MCF 10A (cell line): ENCODE measurements around the gene PCDHGA6. TPM values are rescaled to one million over a fixed set of nuclear protein-coding genes. Genes with fewer than 3 reads are reported as not detected.

ENCODE experiments used
- Bru-seq: library from RNA; stranded (reverse); fragments of 400-500 nt; gene quantifications from one replicate; lab custom pipeline; 2021; lab: Mats Ljungman, UMichigan
- BruChase-seq, 2 experiments: library from RNA; stranded (reverse); fragments of 400-500 nt; gene quantifications; one replicate each; lab custom pipeline; 2021; lab: Mats Ljungman, UMichigan
- BruUV-seq: library from RNA; stranded (reverse); fragments of 400-500 nt; replicated peaks from 2 replicates; lab custom pipeline; 2021; lab: Mats Ljungman, UMichigan
- CTCF ChIA-PET: fragments of 300-600 bp; sonication (Branson Sonifier 250); formaldehyde crosslinking; extraction: SDS; loops from one replicate; lab custom pipeline; 2021; ENCODE audit warnings: antibody characterized with exemption, inconsistent platforms; lab: Yijun Ruan, JAX
- POLR2A ChIA-PET: fragments of 300-600, 350-650 bp; sonication (Branson Sonifier 250); formaldehyde crosslinking; extraction: SDS; loops from one replicate; lab custom pipeline; 2020; ENCODE audit warnings: antibody characterized with exemption, inconsistent platforms; lab: Yijun Ruan, JAX
- DNase-seq: peaks from one replicate; pipeline ENCODE4 v3.0.0-alpha.2; 2018; ENCODE audit not compliant: unreplicated experiment
- H3K27ac Mint-ChIP-seq: one replicate; pipeline ENCODE4 v1.8.0; 2022; ENCODE audit warnings: mild to moderate bottlenecking, low read depth, mixed read lengths; ENCODE audit not compliant: unreplicated experiment
- H3K27me3 Mint-ChIP-seq: one replicate; pipeline ENCODE4 v1.8.0; 2022; ENCODE audit warnings: mixed read lengths; ENCODE audit not compliant: insufficient read depth, unreplicated experiment
- H3K36me3 Mint-ChIP-seq: one replicate; pipeline ENCODE4 v1.8.0; 2022; ENCODE audit warnings: mild to moderate bottlenecking, moderate library complexity, mixed read lengths; ENCODE audit not compliant: insufficient read depth, unreplicated experiment
- H3K4me1 Mint-ChIP-seq: one replicate; pipeline ENCODE4 v1.8.0; 2022; ENCODE audit warnings: mixed read lengths; ENCODE audit not compliant: insufficient read depth, unreplicated experiment
- H3K4me3 Mint-ChIP-seq: one replicate; pipeline ENCODE4 v1.8.0; 2022; ENCODE audit warnings: mild to moderate bottlenecking, moderate library complexity, mixed read lengths; ENCODE audit not compliant: unreplicated experiment
- H3K9me3 Mint-ChIP-seq: one replicate; pipeline ENCODE4 v1.8.0; 2022; ENCODE audit warnings: mixed read lengths; ENCODE audit not compliant: unreplicated experiment
- CTCF ChIP-seq: fragments of 200-600 bp; IDR thresholded peaks from one replicate; pipeline ENCODE4 v1.8.0; 2022; ENCODE audit warnings: antibody characterized with exemption, mild to moderate bottlenecking; ENCODE audit not compliant: unreplicated experiment
- intact Hi-C: fragments of 100-400 bp; cut with micrococcal nuclease; formaldehyde crosslinking; loops from 2 replicates; pipeline ENCODE4 v1.14.1; 2022
- long read RNA-seq: library from polyadenylated mRNA; stranded (forward); transcript quantifications from one replicate; pipeline ENCODE4 v2.0.0, GENCODE V29; 2022
- total RNA-seq: library from RNA; stranded (reverse); gene quantifications from 2 replicates; pipeline ENCODE4 v1.2.3, GENCODE V29; 2022

Gene PCDHGA6
- total RNA-seq, result 0.44 and 0.49 TPM in 2 replicates
- Bru-seq, nascent RNA, result percentile 35 among the genes with signal in this experiment
- BruChase-seq, experiment 1, labeled RNA remaining after a 6-hour chase, result percentile 60 among the genes with signal in this experiment
- BruChase-seq, experiment 2, labeled RNA remaining after a 2-hour chase, result percentile 49 among the genes with signal in this experiment
- long read RNA-seq, result 0 reads

GRCh38 chr5:141373673-141374317 lies at the start of gene PCDHGA6:
PCDHGA6 (plus strand) TSS chr5:141373891; CDS start chr5:141374084, 193 bp downstream.
- CTCF ChIA-PET, result interaction anchor here (0.7 to 2.0 kb wide), 5 partner anchors 151 to 199 kb away, joined by 3 to 6 read pairs (median 4); no protein-coding TSS in a partner anchor
- H3K4me1 Mint-ChIP-seq, result no peaks in the 10 kb centered on the region
- peak; percentile 27 for TF ChIP-seq CTCF
- H3K4me3 Mint-ChIP-seq, result no peak within 1 kb of the TSS
- no peaks in the 10 kb centered on the region for H3K36me3 Mint-ChIP-seq
- POLR2A ChIA-PET, result no interaction called here
- intact Hi-C loops, result no loop called here
- no peak within 1 kb of the TSS for H3K27ac Mint-ChIP-seq
- H3K27me3 Mint-ChIP-seq, result no peaks in the 10 kb centered on the region
- peaks cover 21% of the 10 kb centered on the region for H3K9me3 Mint-ChIP-seq
- BruUV-seq, result no TSS peak
- DNase-seq, result peak; percentile 17

DNA sequence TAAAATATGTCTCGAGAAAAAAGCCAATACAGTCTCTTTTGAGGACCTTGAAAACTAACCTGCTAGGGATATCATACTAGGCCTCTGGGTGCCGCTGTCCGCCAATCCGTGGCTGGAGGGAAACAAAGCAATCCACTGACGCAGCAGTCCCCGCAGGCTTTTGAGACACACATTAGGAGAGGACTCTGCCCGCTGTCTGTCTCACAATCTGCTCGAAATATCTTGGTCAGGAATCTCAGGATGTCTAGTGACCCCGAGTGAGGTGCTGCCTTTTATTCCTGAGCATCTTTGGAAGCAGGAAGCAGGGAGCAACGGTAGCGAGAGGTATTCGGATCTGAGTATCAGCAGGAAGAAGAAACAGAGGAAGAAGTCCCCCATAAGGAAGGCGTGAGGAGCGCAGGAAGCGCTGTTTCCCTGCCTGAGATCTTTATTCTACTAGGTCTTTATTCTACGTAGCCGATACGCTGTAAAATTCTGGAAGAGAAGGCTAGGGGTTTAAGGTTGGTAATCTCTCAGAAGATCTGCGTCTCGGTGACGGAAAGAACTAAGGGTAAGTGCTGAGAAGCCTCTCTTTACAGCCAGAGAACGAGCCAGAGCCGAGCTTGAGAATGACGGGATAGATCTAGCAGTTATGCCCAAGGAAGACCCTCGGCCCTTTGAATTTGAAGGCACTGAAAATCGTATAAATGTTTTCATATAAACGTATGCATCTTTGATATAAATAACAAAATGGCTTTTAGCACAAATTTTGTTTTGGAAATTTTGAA lies 47.4 kb upstream of the PCDHGA6 start:
- Mint-ChIP-seq H3K9me3 (peaks cover 15% of the 10 kb centered on the region), H3K36me3 (no peaks in the 10 kb centered on the region), H3K27me3 (no peaks in the 10 kb centered on the region), H3K4me1 (no peaks in the 10 kb centered on the region), H3K27ac (no peak overlapping the region), H3K4me3 (no peak overlapping the region)
- ChIA-PET POLR2A (interaction anchor here (0.7 kb wide), 1 partner anchor 1382 kb away, joined by 4 read pairs; no protein-coding TSS in a partner anchor), CTCF (interaction anchor here (0.6 kb wide), 1 partner anchor 13 kb away, joined by 4 read pairs; no protein-coding TSS in a partner anchor)
- peak; percentile 39 for DNase-seq
- no peak for TF ChIP-seq CTCF
- intact Hi-C loops, result no loop called here
- BruUV-seq, result no TSS peak

DNA sequence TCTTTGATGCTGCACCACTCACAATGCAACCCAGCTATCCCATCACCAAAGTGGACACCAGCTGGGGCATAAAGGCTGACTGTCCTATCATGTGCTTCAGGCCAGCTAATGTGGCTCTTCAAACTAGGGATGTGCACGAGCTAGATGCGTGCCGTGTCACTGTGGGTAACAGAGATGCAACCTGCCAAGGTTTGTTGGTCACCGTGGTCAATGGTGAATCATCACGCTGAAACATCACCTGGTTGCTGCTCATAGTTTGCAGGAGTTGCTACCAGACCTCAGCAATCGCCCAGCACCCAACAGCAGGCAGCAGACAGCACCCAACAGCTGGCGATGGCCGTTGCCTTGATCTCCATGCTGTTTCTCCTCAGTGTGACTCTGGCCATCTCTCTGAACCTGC lies 45.5 kb upstream of the PCDHGA6 start:
- no peak overlapping the region for H3K27ac Mint-ChIP-seq
- no peak for DNase-seq
- peaks cover 15% of the 10 kb centered on the region for H3K9me3 Mint-ChIP-seq
- TF ChIP-seq CTCF, result no peak
- H3K4me3 Mint-ChIP-seq, result no peak overlapping the region
- H3K36me3 Mint-ChIP-seq, result no peaks in the 10 kb centered on the region
- intact Hi-C loops, result no loop called here
- ChIA-PET POLR2A (interaction anchor here (3.3 kb wide), 1 partner anchor 8 kb away, joined by 21 read pairs; the partner anchor contains the start of gene TAF7), CTCF (interaction anchor here (0.7 to 3.9 kb wide), 9 partner anchors 8 to 230 kb away, joined by 3 to 31 read pairs (median 3); partner anchors contain the start of genes PCDHB14, PCDHGB3 and TAF7)
- no TSS peak for BruUV-seq
- H3K27me3 Mint-ChIP-seq, result no peaks in the 10 kb centered on the region
- H3K4me1 Mint-ChIP-seq, result no peaks in the 10 kb centered on the region
